GM12864 (cell line): ENCODE results near the gene RASAL2.

Source experiments
- DNase-seq: peaks from one replicate; pipeline ENCODE4 v3.0.0-alpha.2; 2011; ENCODE audit warnings: low read depth
- H3K4me3 ChIP-seq: 2 replicates; pipeline ENCODE4 v1.5.1; 2011; ENCODE audit warnings: mild to moderate bottlenecking, low read depth, low read length, control low read depth
- TF ChIP-seq, protein P1 (sequence below): IDR thresholded peaks from 2 replicates; pipeline ENCODE4 v1.5.1; 2011; ENCODE audit warnings: low read depth, mild to moderate bottlenecking, moderate library complexity, low read length, control low read depth, inconsistent platforms; ENCODE audit errors: missing control alignments

Gene RASAL2

DNA sequence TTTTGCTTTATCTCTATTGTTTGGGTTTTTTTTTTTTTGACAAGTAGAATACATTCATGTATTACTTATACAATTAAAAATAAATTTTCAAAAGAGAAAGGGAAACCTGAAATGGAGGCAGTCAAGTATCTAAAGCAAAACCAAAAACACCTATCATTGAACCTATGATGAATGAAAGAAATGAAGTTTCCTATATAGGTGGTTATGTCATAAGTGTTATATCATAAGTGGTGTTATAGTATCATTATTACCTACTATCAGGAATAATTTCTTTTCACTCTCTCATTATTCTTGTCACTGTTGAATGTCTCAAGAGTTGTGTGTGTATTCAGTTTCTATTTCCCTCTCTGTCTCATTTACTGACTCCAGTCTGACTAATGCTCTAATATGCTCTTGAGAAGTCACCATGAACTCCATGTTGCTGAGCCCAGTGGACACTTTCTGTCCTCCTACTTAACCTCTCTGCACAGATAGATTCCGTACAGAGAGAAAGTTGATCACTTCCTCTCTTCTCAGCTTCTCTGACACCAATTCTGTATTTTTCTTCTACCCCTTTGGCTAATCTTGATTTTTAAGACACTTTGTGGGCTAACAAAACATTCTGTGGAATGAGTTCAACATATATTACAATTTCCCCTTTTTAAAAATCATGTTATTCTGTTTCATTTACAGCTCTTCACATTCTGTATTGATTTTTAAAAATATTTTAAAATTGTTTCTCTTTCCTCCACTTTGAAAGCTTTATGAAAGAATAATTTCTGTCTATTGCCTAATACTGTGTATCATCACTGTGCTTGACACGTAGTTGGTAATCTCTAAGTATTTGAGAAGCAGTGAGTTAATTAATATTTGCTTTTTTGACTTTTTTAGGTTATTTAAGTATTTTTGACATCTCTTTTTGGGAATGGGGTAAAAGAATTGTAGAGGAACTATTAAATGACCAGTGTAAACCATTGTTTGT, 50.1 kb downstream of the RASAL2 start:
- TF ChIP-seq, protein P1, sequence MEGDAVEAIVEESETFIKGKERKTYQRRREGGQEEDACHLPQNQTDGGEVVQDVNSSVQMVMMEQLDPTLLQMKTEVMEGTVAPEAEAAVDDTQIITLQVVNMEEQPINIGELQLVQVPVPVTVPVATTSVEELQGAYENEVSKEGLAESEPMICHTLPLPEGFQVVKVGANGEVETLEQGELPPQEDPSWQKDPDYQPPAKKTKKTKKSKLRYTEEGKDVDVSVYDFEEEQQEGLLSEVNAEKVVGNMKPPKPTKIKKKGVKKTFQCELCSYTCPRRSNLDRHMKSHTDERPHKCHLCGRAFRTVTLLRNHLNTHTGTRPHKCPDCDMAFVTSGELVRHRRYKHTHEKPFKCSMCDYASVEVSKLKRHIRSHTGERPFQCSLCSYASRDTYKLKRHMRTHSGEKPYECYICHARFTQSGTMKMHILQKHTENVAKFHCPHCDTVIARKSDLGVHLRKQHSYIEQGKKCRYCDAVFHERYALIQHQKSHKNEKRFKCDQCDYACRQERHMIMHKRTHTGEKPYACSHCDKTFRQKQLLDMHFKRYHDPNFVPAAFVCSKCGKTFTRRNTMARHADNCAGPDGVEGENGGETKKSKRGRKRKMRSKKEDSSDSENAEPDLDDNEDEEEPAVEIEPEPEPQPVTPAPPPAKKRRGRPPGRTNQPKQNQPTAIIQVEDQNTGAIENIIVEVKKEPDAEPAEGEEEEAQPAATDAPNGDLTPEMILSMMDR: no peak
- no peak for DNase-seq

DNA sequence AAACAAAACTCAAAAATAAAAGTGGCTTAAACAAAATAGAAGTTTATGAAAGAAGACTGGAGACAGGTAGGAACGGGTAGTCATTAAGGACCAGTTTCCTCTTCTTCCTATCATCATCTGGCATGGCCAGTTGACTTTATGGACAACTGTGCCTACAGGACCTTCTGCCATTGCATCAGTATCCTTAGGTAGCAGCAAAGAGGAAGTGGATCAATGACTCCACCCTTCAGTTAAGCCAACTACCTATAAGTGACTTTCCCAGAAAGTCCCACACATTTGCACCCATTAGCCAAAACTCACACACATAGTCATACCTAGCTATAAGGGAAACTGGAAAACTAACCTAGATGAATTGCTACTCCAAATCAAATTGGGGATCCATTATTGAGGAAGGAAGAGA, 51.7 kb downstream of the RASAL2 start:
- TF ChIP-seq, protein P1: no peak
- H3K4me3 ChIP-seq: no peak overlapping the region
- no peak for DNase-seq

More for the DNA sequence above, 50.1 kb downstream of the RASAL2 start:
- no peak overlapping the region for H3K4me3 ChIP-seq

DNA sequence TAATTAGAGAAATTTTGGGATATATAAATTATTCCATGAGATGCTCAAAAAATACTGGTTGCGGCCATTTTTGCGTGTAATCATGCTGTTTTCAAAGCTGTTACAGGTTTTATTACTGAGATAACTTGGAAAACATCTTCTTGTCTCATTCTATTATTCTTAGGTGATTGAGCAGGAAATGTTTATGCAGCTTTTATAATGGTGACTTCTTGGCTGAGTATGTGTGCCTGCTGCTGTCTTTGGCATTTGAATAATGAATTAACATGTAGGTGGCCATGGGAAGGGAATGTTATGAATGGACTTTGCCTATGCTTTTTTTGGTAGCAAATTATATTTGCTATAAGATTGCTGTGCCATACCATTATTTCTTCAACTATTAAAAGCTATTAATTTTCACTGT, 52.5 kb downstream of the RASAL2 start:
- TF ChIP-seq, protein P1: no peak
- no peak for DNase-seq
- no peak overlapping the region for H3K4me3 ChIP-seq

DNA sequence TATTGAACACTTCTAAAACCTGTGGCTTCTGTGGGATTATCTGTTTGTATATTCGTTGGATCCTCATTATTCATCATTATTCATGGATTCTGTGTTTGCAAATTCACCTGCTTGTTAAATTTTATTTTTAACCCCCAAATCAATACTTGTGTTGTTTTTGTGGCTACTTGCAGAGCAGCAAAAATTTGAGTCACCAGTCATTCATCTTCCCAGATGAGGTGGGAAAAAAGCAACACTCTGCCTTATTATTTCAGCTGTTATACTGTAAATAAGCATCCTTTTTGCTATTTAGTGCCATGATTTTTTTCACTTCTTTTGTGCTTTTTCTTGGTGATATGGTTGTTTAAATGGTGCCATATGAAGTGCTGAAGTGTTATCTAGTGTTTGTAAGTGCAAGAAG, 56.7 kb downstream of the RASAL2 start:
- no peak for DNase-seq
- TF ChIP-seq, protein P1: no peak
- no peak overlapping the region for H3K4me3 ChIP-seq

DNA sequence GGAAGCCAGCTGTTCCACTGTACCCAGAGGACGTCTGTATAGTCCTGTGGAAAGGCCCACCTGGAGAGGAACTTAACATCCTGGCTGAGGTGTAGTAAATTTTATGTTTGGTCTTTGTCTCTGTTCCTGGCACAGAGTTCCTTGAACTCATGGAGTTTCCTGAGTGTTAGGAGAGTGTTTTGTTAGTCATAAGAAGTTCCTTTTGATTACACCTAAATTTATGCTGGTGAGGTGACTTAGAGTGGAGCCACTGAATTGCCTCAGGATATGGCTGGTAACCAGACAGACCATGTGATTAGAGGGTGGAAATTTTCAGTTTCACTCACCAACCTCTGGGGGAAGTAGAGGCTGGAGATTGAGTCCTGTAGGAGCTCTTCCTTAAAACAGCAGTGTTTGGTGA, 57.9 kb downstream of the RASAL2 start:
- TF ChIP-seq, protein P1: no peak
- no peak overlapping the region for H3K4me3 ChIP-seq
- no peak for DNase-seq

DNA sequence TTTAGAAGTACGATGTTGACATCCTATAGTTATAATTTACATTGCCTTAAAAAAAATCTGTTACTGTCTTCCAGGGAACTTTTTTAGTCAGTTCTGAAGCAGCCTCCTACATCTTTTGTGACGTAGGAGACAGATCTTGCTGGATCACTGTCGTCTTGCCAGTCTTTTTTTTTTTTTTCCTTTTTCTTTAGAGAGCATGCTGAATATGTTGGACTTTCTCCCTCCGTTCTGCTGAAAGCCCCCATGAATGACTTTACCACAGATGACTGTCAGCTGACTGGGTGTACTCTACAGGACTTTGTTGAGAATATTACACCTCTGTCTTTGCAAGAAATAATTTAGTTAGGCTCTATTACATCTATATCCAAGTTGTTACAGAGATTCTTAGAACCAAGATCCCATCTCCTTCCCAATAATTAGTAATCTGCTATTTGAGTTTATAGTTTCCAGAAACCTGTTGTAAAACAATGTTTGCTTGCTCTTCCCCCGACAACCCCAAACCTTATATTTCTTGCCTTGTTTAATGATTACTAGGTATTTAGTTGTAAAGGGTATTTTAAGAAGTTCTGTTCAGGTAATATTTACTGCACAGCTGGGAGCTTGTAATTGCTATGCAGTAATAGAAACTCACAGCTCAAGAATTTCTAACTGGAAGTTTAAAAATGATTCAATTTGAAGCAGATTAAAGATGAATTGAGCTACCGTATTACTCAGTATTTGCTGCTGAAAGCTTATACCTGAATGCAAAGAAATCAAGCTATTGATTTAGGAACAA, 61.8 kb downstream of the RASAL2 start:
- TF ChIP-seq, protein P1: no peak
- DNase-seq: no peak

More for the DNA sequence above, 61.8 kb downstream of the RASAL2 start:
- no peak overlapping the region for H3K4me3 ChIP-seq
